Urothelium cell line (cell line): Measurements from ENCODE around the gene GATA6.
A peak's percentile ranks its signal among the peaks of the same experiment; 100 is the strongest.

ENCODE experiments used
- DNase-seq: peaks from one replicate; pipeline ENCODE4 v3.0.0; 2011; ENCODE audit warnings: low spot score, mixed read lengths
- FAIRE-seq: peaks from 2 replicates; lab custom pipeline; 2011; peaks lifted over from hg19 to GRCh38; lab: Jason Lieb, UNC

GATA6 gene

GRCh38 chr18:22233266-22233665, 63.9 kb downstream of the GATA6 start:
- DNase-seq (no peak), FAIRE-seq (no peak)

GRCh38 chr18:22238036-22238435, 68.6 kb downstream of the GATA6 start:
- DNase-seq: no peak

DNA sequence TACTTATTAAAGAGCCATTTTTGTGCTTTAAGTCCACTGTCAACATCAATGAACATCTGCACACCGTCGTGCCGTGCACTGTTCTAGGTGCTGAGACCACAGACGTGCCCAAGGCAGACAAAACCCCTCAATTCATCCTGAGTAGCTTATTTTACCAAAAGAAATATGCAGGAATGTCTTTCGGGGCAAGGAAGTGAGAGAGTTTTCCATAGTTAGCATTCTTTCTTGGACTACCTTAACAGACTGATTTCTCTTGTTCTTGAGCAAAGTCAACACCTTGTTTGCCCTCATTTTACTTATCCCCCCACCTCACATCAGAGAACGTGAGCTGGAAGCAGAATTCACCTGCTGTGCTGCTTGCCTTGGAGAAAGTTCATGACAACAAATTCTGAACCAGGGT, 69.3 kb downstream of the GATA6 start:
- no peak for DNase-seq
- no peak for FAIRE-seq

More at GRCh38 chr18:22238036-22238435, 68.6 kb downstream of the GATA6 start:
- no peak for FAIRE-seq

DNA sequence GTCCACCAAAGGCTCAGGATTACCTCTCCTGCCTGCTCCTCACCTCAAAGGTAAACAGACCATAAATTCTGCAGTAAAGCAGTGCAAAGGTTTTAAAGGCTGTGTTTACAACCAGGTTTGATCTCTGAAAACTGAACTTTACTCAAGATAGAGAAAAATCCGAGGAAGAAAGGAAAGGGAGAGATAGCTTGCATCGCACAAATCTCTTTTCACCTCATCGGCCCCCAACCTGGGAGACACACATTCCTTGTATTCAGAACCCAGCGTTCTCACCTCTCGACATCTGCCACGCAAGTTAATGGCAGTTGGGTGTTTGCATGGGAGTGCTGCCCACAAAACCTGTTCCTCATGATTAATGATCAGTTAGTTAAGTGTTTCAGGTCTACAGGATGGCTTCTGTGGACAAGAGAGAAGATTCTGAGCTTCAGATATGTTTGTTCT, 72.6 kb downstream of the GATA6 start:
- FAIRE-seq (no peak), DNase-seq (no peak)

GRCh38 chr18:22243513-22243912, 74.1 kb downstream of the GATA6 start:
- DNase-seq (no peak), FAIRE-seq (no peak)

GRCh38 chr18:22250026-22250425, 80.6 kb downstream of the GATA6 start:
- no peak for DNase-seq
- no peak for FAIRE-seq

DNA sequence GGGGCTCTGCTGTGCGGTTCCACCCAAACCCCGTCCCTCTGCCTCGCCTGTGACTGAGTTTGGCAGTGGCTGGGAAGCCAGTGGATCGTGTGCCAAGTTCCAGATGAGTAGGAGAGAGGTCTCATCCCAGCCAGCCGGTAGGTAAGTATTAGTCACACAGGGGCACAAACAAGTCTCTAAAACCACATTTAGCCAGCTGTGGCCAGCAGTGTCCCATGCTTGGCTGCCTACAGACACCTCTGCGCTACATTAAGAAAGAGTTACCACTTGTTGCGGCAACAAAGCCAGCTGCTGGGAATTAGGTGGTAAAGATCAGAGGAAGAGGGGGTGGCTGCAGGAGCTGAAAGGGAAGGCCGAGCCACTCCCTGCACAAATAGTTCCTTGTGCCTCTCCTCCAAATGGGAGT, 81.2 kb downstream of the GATA6 start:
- FAIRE-seq (peak; percentile 81), DNase-seq (peak; percentile 92)
